ENCODE measurements around the gene CALD1.

The CALD1 gene

GRCh38 chr7:134787720-134788119, 8.3 kb downstream of the CALD1 start:
- DNase-seq (ENCODE audit: low spot score), result no peak

GRCh38 chr7:134788191-134788590, 8.8 kb downstream of the CALD1 start:
- DNase-seq (ENCODE audit: low spot score), result no peak

GRCh38 chr7:134789967-134790685, 10.7 kb downstream of the CALD1 start:
- peak; percentile 64 for DNase-seq (ENCODE audit: low spot score)

DNA sequence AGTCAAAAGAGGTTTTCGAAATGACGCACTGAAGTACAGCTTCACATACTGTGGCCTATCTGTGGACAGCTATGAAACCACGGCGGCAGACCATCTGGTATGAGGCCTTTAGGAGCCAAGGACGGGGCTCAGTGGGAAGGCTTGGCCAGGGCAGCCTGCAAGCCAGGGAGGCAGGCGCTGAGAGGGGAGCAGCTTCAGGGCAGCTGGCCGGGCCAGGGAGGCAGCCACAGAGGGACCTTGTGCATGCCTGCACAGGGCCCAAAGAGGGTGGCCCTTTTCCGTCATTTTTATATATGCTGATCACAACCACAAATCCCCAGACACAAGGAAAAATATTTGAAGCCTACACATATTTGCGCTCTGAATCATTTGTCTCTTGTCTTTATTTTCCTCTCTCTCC, 13.5 kb downstream of the CALD1 start:
- DNase-seq (ENCODE audit: low spot score), result no peak

DNA sequence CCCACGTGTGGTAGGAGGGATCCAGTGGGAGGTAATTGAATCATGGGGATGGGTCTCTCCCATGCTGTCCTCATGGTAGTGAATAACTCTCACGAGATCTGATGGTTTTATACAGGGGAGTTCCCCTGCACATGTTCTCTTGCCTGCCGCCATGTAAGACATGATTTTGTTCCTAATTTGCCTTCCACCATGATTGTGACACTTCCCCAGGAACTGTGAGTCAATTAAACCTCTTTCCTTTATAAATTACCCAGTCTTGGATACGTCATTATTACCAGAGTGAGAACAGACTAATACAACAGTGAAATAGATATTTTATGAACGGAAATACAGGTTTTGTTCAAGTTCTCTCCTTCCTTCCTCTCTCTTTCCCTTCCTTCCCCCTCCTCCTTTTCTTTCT, 15.8 kb downstream of the CALD1 start:
- DNase-seq (ENCODE audit: low spot score), result no peak

- DNase-seq (ENCODE audit: low spot score), result no peak
These were observed 18.7 kb downstream of the CALD1 start for GRCh38 chr7:134798155-134798554.

DNA sequence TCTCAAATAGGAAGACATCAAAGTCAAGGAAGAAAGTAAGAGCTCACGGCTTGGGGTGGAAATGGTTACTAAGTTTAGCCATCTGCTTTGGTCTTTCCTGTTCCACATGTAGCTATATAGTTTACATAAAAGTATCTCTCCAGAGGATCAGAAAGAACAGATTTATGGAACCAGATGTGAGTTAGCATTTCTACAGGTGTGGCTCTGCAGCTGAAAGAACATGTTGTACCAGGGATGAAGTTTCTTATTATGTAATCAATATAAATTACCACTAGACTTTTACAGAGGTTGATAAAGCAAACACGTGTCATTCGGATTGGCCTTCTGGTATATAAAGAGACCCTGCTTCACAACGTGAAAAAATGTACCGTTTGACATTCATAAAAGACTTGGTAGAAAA, 19.9 kb downstream of the CALD1 start:
- DNase-seq (ENCODE audit: low spot score), result no peak

GRCh38 chr7:134802762-134803161, 23.3 kb downstream of the CALD1 start:
- no peak for DNase-seq (ENCODE audit: low spot score)

DNA sequence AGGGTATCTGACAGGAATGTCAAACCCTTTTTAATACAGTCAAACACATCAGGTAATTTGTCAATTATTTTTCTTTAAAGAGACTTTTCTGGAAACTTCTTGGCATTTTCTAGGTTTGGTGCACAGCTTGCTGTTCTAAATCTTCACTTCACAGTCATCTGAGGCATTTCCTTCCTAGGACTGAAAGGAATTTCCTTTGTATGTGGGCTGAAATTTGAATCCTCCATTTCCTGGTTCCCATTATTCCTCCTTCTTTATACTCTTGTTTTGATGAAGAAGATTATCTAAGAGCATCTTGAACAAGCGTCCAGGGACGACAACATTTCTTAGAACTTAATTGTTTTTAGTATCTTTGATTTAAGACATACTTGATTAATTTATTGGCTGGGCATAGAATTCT, 24.9 kb downstream of the CALD1 start:
- no peak for DNase-seq (ENCODE audit: low spot score)

- DNase-seq (ENCODE audit: low spot score), result no peak
These were observed 25.4 kb downstream of the CALD1 start for GRCh38 chr7:134804854-134805253.

DNA sequence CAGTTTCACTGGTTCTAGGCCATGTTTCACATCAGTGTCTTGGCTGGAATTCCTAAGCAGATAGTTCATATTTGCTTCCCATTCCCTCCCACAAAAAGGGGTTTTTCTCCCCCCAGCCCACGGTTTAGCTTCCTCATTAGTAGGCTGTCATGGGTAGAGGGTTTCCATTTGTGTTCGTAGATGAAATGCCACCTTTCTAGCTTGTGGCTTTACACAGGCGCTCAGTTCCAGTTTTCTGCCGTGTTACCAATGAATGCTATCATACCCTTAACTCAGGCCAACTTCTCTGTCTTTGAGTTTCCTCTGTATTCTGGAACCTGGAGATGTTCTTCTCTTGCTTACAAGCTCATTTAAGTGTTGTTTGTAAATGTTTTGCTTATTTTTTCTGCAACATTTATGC, 26.8 kb downstream of the CALD1 start:
- DNase-seq (ENCODE audit: low spot score), result no peak

DNA sequence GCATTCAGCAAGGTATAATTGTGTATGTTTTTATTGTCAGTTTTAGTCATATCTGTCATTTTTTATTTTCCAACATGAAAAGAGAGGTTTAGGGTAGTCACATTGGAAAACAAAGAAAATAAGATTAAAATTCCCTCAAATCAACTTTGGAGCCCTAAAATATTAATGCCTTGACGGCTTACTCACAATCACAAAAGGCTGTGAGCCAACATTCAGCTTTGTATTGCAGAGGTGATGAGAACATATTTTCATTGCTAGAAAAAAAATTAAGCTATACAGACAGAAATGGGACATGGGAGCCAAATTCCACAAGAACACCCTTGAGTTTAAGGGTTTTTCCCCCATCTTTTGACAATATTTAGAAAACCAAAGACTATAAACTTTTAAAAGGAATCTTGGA, 30.2 kb downstream of the CALD1 start:
- DNase-seq (ENCODE audit: low spot score), result no peak

- no peak for DNase-seq (ENCODE audit: low spot score)
These were observed 32.3 kb downstream of the CALD1 start for GRCh38 chr7:134811765-134812164.

DNA sequence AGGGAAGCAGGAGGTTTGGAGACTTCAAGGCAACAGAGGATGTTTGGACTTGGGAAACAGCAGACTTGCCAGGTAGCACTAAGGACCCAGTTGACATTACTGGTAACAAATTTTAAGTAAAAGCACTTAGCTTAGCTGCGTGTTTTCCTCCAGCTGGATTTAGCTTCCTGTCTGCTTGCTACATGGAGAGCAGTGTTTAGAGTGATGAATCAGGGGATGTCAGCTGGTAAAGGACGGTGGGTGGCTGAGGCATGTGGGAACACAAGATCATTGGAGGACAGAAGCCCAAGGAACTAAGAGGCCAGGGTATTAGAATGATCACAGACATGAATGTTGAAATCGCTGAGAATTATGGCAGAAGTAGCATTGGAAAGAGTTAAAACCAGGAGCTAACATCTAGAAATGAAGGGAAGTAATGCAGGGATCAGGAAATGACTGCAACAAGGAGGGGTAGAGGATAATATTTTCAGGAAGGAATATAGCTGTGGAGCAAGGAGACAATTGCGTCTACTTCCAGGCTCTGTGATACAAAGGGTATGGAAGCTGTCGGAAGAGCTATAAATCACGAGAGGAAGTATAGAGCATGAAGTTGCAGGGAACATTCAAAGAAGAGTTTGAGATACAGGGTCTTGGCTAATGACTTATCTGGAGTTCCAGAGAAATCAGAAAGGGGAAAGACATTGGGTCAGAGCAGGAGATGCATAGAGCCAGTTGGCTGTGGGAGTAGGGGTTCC, 34.4 kb downstream of the CALD1 start:
- no peak for DNase-seq (ENCODE audit: low spot score)

DNA sequence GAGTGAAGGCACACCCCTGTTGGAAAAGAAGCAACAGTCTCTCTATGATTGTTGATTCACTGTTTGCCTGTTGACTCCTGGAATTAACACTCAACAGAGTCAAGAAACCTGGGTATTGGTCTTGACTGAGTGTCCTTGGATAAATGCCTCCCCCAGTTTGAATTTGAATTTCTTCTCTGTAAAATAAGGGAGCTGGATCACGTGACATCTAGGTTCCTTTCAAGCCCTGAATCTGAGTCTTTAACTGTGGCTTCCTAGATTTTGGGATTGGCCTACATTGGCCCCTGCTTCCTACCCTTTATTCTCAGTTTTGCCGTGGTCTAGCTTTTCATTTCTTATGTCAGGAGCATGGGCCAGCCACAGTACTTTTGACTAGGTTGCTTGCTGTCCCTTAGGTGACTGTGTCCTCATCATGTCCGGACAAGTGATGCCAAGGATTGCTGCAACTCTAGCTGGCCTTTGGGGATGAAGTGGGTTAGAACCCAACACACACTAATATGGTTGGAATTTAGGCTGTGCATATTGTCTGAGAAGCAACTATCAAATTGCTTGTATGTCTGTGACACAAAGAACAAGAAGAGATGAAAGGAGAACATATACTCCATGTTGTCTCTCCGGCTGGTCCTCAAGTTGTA, 35.4 kb downstream of the CALD1 start:
- no peak for DNase-seq (ENCODE audit: low spot score)

DNA sequence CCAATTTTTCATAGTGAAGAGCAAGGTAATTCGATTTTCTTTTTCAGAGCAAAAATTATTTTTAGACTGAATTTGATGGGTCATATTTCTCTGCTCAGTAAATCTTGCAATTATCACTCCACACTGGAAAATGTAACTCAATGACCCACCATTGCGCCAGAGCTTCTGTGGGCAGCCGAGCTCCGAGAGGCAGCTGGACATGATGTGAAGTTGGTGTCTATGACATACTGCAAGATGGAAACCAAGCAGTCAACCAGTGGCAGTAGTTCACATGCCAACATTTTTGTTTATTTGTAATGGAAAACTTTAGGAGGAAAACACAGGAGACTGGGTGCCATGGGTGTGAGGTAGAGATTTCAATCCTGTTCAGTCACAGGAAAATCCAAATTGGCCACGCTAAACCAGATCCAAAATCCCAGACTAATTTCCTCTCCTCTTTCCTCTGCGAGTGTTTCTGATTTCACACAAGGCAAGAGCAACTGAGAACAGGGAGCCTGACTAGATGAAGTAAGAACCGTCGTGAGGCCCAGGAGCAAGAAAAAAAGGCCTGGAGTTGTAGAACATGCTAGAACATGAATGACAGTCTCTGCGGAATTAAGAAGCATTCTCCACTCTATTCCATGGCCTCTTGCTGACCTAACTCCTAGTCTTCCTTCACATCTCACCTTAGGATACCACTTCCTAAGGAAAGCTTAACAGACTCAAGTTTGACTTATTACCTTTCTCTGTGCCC, 39.3 kb downstream of the CALD1 start:
- peak; percentile 8 for DNase-seq (ENCODE audit: low spot score)

DNA sequence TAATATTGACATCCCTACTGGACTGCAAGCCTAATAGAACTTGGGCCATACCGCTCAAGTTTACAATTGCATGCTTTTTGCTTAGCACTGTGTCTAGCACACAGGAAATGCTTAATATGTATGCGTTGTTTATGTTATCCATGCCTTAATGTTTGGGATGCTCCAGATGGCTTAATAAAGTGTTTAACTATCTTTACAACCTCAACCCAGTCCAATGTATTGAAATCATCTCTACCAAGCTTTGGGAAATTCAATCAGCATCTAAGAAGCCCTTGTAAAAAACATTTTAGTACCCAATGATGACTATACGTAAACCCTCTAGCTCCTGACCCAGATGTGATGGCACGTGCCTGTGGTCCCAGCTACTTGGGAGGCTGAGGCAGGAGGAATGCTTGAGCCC, 40.0 kb downstream of the CALD1 start:
- no peak for DNase-seq (ENCODE audit: low spot score)

- no peak for DNase-seq (ENCODE audit: low spot score)
These were observed 40.9 kb downstream of the CALD1 start for GRCh38 chr7:134820295-134820694.

DNA sequence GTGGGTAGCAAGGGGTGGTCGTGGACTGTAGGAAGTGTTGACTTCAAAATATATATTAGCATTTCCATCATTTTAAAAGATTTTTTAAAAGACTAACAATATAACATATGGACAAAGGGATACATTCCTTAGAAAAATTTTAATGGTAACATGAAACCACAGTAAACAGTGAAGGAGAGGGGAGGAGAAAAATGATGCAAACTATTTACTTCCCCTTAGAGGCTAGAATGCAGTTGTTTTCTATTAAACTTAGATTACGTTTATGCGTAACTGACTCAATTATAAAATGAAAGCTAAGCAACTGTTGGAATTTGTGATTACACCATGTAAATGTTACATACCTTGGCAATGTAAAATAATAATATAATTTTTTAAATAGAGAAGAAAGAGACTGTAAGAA, 41.3 kb downstream of the CALD1 start:
- no peak for DNase-seq (ENCODE audit: low spot score)

DNA sequence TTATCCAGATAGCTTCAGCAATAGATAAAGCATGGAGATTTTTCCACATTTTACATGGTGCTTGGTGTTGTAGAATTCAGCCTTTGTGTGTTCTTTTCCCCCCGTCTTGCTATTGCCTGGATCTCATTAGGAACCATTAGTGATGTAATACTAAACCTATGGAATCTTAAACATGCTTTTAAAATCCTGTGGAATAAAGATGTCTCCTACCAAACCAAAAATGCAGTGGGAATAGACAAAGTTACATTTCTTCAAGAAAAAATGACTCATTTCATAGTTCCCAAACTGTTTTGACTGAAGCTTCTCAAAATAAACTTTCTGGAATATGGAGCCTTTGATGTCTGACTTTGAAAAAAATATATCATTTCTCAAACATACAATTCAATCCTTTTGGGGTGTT, 44.0 kb downstream of the CALD1 start:
- DNase-seq (ENCODE audit: low spot score), result no peak

- DNase-seq (ENCODE audit: low spot score), result no peak
These were observed 46.2 kb downstream of the CALD1 start for GRCh38 chr7:134825666-134826065.

- DNase-seq (ENCODE audit: low spot score), result no peak
These were observed 46.7 kb downstream of the CALD1 start for GRCh38 chr7:134826105-134826504.

Measured in SK-N-DZ (cell line).